Activated naive CD4-positive, alpha-beta T cell (primary cell): ENCODE measurements around the gene DUS1L.

Source experiments
- DNase-seq, 4 experiments: peaks; one replicate each; lab custom pipeline; 2025; lab: John Stamatoyannopoulos, UW

DUS1L gene

GRCh38 chr17:82055023-82055964 is 10.3 kb downstream of the DUS1L start:
- DNase-seq: no peak

GRCh38 chr17:82054351-82055022 is 11.1 kb downstream of the DUS1L start:
- no peak for DNase-seq

- no peak for DNase-seq
Observed at GRCh38 chr17:82053556-82054263, 11.9 kb downstream of the DUS1L start.

GRCh38 chr17:82053130-82053529 is 12.5 kb downstream of the DUS1L start:
- DNase-seq: no peak

- no peak for DNase-seq
Observed at GRCh38 chr17:82052638-82053059, 13.0 kb downstream of the DUS1L start.

GRCh38 chr17:82051776-82052637 is 13.6 kb downstream of the DUS1L start, which contains the start of the genes GPS1 and RFNG:
Gene GPS1 (plus strand): TSS chr17:82051898. CDS start chr17:82051932, 34 bp downstream.
Gene RFNG (minus strand): TSS chr17:82051811. CDS start chr17:82051766, 45 bp downstream.
- DNase-seq: peak; percentile 44 to 81 (median 67)

GRCh38 chr17:82050761-82051641 is 14.6 kb downstream of the DUS1L start:
- no peak for DNase-seq

- no peak for DNase-seq
Observed at GRCh38 chr17:82050152-82050760, 15.3 kb downstream of the DUS1L start.

GRCh38 chr17:82049521-82049971 is 16.1 kb downstream of the DUS1L start:
- no peak for DNase-seq

GRCh38 chr17:82049106-82049505 is 16.5 kb downstream of the DUS1L start:
- no peak for DNase-seq

GRCh38 chr17:82048571-82048971 is 17.0 kb downstream of the DUS1L start:
- no peak for DNase-seq

- DNase-seq: no peak
Observed at GRCh38 chr17:82047914-82048570, 17.6 kb downstream of the DUS1L start.

GRCh38 chr17:82047379-82047778 is 18.2 kb downstream of the DUS1L start:
- no peak for DNase-seq

- no peak for DNase-seq
Observed at GRCh38 chr17:82046903-82047302, 18.7 kb downstream of the DUS1L start.

- no peak for DNase-seq
Observed at GRCh38 chr17:82045936-82046484, 19.6 kb downstream of the DUS1L start.

GRCh38 chr17:82043507-82043906 is 22.1 kb downstream of the DUS1L start:
- DNase-seq: no peak

GRCh38 chr17:82042649-82043048 is 23.0 kb downstream of the DUS1L start:
- no peak for DNase-seq

- no peak for DNase-seq
Observed at GRCh38 chr17:82041144-82041814, 24.3 kb downstream of the DUS1L start.
